Panc1 (cell line): ENCODE measurements around the gene VIPR2.

Source experiments
- POLR2AphosphoS5 ChIP-seq: IDR thresholded peaks from 2 replicates; pipeline ENCODE4 v1.6.1; 2012; ENCODE audit warnings: mild to moderate bottlenecking, low read depth, low read length, moderate library complexity
- SIN3A ChIP-seq: IDR thresholded peaks from 2 replicates; pipeline ENCODE4 v1.6.1; 2012; ENCODE audit warnings: low read depth, mild to moderate bottlenecking, low read length, moderate library complexity, borderline replicate concordance; ENCODE audit not compliant: insufficient read depth
- TCF7L2 ChIP-seq: IDR thresholded peaks from 2 replicates; pipeline ENCODE4 v1.6.1; 2011; ENCODE audit warnings: mild to moderate bottlenecking, low read depth, low read length, inconsistent platforms
- TF ChIP-seq, protein P1 (sequence below): fragments of 450-650 bp; IDR thresholded peaks from 2 replicates; pipeline ENCODE4 v1.5.1; 2017; ENCODE audit warnings: mild to moderate bottlenecking
- TF ChIP-seq, protein P2 (sequence below), 2 experiments: IDR thresholded peaks; 2 replicates each; pipeline ENCODE4 v1.6.1; 2011 to 2012; ENCODE audit warnings: low read depth in 2 of 2, control low read depth in 1 of 2, low read length in 1 of 2, mild to moderate bottlenecking in 1 of 2, moderate library complexity in 1 of 2; ENCODE audit not compliant: insufficient read depth in 1 of 2

DNA sequence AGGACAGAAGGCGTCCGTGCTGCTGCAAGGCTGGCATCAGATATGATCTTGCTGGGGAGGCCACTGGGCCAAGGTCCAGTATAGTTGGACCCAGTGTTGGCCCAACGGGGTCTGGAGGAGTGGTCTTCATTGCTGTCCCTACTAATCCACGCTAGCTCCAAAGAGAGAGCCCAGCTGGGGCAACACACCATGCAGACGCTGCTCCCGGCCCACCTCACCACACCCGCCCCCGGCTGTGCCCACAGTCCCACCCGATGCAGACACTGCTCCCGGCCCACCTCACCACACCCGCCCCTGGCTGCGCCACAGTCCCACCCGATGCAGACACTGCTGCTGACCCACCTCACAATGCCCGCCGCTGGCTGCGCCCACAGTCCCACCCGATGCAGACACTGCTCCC, 121.5 kb downstream of the VIPR2 start:
- TF ChIP-seq, protein P1, sequence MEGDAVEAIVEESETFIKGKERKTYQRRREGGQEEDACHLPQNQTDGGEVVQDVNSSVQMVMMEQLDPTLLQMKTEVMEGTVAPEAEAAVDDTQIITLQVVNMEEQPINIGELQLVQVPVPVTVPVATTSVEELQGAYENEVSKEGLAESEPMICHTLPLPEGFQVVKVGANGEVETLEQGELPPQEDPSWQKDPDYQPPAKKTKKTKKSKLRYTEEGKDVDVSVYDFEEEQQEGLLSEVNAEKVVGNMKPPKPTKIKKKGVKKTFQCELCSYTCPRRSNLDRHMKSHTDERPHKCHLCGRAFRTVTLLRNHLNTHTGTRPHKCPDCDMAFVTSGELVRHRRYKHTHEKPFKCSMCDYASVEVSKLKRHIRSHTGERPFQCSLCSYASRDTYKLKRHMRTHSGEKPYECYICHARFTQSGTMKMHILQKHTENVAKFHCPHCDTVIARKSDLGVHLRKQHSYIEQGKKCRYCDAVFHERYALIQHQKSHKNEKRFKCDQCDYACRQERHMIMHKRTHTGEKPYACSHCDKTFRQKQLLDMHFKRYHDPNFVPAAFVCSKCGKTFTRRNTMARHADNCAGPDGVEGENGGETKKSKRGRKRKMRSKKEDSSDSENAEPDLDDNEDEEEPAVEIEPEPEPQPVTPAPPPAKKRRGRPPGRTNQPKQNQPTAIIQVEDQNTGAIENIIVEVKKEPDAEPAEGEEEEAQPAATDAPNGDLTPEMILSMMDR = no peak
- TF ChIP-seq SIN3A (no peak), POLR2AphosphoS5 (no peak), TCF7L2 (no peak)
- TF ChIP-seq, protein P2, sequence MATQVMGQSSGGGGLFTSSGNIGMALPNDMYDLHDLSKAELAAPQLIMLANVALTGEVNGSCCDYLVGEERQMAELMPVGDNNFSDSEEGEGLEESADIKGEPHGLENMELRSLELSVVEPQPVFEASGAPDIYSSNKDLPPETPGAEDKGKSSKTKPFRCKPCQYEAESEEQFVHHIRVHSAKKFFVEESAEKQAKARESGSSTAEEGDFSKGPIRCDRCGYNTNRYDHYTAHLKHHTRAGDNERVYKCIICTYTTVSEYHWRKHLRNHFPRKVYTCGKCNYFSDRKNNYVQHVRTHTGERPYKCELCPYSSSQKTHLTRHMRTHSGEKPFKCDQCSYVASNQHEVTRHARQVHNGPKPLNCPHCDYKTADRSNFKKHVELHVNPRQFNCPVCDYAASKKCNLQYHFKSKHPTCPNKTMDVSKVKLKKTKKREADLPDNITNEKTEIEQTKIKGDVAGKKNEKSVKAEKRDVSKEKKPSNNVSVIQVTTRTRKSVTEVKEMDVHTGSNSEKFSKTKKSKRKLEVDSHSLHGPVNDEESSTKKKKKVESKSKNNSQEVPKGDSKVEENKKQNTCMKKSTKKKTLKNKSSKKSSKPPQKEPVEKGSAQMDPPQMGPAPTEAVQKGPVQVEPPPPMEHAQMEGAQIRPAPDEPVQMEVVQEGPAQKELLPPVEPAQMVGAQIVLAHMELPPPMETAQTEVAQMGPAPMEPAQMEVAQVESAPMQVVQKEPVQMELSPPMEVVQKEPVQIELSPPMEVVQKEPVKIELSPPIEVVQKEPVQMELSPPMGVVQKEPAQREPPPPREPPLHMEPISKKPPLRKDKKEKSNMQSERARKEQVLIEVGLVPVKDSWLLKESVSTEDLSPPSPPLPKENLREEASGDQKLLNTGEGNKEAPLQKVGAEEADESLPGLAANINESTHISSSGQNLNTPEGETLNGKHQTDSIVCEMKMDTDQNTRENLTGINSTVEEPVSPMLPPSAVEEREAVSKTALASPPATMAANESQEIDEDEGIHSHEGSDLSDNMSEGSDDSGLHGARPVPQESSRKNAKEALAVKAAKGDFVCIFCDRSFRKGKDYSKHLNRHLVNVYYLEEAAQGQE (IDR thresholded peaks at IDR 0.05; ENCODE audit: insufficient read depth in 1 of 2, low read depth in 2 of 2, low read length in 1 of 2) = no peak
